NOMO-1 (cell line): ENCODE data around the gene ADGRL3.
"Not testable (repeated sequence)": the region's sequence is repeated elsewhere in the genome, so short reads cannot be mapped to it uniquely, and the experiment has no call there.

ENCODE experiments used
- DNase-seq, 2 experiments: peaks; one replicate each; lab custom pipeline; 2025; ENCODE audit not compliant: unreplicated experiment in 2 of 2; lab: John Stamatoyannopoulos, UW

The ADGRL3 gene

DNA sequence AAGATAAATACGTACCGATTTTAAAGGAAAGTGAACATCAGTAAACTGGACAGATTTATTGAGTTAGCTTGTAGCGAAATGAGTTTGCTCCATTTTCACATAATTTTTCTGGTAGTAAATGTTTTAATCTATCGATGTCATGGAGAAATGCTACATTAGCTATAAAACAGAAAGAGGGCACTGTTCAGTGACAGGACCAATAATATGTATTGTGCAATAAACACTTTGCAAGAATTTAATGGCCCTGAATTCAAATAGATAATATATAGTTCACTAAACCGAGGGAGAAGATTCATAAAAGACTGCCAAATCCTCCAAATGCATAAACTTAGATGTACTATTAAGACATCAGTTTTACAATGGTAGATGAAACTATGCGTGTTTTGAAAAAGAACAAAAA lies 516.3 kb downstream of the ADGRL3 start:
- DNase-seq, result no peak

DNA sequence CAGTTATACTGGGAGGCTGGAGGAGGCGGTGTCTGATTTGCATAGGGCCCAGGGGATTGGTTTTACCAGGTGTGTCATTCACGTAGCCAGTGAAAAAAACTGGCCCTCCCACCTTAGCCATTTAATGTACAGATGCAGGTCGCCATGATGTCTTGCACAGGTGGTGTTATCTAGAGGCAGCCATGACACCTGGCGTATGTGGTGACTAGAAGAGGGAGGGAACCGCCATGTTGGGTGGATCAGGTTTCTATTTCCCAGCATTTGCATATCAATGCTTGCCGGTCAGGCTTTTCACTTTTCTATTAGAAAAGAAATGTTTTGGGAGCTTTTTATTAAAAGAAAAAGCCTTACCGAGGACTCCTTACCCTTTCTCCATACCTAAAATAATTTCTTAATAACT lies 523.4 kb downstream of the ADGRL3 start:
- DNase-seq, result no peak

DNA sequence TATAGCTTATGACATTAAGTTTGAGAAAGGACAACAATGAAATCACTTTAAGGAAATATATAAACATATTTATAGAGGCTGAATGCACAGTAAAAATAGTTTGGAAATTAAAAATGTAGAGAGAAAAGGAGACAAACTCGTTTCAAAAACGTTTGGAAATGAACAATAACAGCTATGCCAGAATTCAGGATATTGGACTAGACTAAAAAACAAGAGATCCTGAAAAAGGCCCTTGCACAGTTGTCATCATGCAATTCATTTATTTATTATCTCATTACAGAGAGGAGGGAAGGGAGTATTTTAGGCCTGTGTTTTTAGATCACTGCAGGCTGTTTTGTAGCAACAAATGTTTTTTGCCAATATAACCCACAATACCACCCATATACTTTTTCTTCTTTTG lies 527.2 kb downstream of the ADGRL3 start:
- no peak for DNase-seq

DNA sequence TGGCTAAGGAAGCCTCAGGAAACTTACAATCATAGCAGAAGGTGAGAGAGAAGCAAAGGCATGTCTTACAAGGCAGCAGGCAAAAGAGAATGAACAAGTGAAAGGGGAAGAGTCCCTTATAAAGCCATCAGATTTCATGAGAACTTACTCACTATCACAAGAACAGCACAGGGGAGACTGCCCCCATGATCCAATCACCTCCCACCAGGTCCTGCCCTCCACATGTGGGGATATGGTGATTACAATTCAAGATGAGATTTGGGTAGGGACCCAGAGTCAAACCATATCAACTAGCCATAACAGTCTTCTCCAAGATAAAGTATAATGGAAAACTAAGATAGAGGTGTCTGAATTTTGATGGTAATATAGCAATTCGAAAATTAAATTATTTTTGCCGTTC lies 534.3 kb downstream of the ADGRL3 start:
- no peak for DNase-seq

DNA sequence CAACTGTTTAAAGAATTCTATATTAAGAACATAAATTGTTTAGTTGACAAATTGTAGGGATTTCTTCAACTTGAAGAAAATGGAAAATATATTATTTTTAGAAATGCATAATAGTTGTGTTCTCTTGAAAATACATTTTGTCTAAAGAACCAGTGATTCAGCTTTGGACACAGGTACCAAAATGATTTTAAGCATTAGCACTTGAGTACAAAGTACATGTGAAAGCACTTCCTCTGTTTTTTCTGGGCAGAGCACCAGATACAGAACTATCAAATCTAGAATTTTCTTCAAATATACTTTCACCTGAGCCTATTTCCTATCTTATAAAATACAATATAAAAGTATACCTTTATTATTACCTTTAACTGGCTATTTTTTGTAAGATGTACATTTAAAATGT lies 539.8 kb downstream of the ADGRL3 start:
- DNase-seq, result no peak

DNA sequence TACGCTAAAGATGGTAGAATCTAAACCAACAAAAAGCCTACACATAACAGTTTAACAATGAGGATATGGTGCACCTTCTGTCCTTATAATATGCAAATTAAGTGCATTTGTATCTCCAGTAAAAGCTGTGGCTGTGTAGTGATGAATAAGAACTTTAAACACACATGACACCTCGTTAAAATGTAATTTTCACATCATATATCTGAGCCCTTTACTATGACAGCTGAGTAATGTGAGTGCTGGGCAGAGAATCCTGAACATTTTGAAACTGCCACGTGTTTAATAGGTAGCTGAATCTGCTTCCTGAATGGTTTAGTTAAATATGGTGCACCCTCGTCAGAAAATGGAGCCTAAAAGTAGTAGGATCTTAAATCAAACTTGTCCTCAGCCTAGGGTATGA lies 540.8 kb downstream of the ADGRL3 start:
- DNase-seq, result no peak

DNA sequence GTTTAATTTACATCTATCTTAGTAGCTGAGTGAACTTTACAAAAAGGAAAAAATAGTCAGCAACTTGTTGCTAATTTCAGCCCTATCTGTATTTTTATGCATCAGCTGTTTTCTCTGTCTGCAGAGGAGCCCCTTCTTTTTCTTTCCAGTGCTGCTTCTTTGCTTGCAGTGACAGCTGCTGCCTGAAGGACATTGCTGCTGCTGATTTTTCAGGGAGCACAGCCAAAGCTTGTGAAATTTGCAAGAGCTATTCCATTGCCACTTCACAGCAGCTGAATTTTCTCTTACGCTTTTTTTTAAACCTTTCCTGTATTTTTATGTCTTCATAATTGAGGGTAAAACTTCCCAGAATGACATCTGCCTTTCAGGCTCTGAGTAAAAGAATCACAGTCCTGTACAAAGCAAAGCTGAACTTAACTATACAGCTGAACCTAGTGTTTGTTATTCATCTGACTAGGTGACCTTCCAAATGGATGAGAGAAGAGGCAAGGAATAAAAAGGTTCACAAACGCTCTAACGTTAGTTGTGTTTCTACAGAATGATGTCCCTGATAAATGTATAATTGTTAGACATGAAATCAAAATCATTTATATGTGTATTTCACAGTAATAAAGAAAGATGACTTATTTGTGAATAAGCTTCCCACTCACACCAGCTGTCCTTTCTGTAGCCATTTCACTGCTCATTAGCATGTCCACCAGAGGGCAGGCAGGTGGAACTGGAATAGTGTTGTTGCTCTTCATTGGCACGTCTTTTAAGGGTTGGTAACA lies 541.4 kb downstream of the ADGRL3 start:
- no peak for DNase-seq

DNA sequence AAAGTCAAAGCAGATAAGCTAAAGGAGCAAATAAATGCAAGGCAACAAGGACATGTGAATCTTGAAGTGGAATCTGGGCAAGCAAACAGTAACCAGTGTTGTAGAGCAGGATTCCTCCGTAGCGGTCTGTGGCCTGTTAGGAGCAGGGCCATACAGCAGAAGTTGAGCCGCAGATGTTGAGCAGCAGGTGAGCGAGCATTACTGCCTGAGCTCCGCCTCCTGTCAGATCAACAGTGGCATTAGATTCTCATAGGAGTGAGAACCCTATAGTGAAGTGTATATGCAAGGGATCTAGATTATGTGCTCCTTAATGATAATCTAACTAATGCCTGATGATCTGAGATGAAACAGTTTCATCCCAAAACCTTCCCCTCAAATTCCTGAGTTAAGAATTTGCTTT lies 550.7 kb downstream of the ADGRL3 start:
- no peak for DNase-seq

DNA sequence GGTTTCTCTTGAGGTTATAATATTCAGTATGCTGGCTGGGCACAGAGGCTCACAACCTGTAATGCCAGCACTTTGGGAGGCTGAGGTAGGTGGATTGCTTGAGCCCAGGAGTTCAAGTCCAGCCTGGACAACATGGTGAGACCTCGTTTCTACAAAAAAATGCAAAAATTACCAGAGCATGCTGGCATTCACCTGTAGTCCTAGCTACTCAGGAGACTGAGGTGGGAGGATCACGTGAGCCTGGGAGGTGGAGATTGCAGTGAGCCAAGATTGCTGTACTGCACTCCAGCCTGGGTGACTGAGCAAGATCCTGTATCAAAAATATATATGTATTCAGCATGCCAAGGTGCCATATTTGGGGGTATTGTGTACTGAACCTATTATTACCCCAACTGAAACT lies 552.5 kb downstream of the ADGRL3 start:
- DNase-seq, result no peak

DNA sequence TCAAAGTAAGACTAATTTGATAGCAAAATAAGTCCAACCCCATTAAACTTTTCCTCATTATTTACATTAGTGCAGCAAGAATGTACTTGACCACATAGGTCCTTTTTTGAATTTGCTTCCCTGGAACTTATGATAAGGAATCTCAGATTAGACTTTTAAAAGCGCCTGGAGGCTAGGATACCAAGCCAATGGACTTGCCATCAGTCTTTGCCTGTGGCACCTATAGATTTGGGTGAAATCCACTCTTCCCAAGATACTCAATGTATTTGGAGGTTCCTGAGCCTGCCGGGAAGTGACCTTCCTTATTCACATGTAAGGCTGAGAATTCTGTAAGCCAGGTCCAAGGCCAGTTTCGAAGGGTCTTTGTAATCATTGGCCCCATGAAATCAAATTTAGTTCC lies 553.6 kb downstream of the ADGRL3 start:
- no peak for DNase-seq

DNA sequence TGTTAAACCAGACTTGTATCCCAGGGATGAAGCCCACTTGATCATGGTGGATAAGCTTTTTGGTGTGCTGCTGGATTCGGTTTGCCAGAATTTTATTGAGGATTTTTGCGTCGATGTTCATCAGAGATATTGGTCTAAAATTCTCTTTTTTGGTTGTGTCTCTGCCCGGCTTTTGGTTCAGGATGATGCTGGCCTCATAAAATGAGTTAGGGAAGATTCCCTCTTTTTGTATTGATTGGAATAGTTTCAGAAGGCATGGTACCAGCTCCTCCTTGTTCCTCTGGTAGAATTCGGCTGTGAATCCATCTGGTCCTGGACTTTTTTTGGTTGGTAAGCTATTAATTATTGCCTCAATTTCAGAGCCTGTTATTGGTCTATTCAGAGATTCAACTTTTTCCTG lies 556.8 kb downstream of the ADGRL3 start:
- not testable (repeated sequence) for DNase-seq

DNA sequence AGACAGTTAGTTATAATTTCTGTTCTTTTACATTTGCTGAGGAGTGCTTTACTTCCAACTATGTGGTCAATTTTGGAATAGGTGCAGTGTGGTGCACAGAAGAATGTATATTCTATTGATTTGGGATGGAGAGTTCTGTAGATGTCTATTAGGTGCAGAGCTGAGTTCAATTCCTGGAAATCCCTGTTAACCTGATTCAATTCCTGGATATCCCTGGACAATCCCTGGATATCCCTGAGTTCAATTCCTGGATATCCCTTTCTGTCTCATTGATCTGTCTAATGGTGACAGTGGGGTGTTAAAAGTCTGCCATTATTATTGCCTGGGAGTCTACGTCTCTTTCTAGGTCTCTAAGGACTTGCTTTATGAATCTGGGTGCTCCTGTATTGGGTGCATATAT lies 557.9 kb downstream of the ADGRL3 start:
- not testable (repeated sequence) for DNase-seq

DNA sequence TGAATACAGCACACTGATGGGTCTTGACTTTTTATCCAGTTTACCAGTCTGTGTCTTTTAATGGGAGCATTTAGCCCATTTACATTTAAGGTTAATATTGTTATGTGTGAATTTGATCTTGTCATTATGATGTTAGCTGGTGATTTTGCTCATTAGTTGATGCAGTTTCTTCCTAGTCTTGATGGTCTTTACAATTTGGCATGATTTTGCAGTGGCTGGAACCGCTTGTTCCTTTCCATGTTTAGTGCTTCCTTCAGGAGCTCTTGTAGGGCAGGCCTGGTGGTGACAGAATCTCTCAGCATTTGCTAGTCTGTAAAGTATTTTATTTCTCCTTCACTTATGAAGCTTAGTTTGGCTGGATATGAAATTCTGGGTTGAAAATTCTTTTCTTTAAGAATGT lies 558.5 kb downstream of the ADGRL3 start:
- not testable (repeated sequence) for DNase-seq

DNA sequence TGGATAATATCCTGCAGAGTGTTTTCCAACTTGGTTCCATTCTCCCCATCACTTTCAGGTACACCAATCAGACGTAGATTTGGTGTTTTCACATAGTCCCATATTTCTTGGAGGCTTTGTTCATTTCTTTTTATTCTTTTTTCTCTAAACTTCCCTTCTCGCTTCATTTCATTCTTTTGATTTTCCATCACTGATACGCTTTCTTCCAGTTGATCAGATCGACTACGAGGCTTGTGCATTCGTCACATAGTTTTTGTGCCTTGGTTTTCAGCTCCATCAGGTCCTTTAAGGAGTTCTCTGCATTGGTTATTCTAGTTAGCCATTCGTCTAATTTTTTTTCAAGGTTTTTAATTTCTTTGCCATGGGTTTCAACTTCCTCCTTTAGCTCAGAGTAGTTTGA lies 559.1 kb downstream of the ADGRL3 start:
- not testable (repeated sequence) for DNase-seq

DNA sequence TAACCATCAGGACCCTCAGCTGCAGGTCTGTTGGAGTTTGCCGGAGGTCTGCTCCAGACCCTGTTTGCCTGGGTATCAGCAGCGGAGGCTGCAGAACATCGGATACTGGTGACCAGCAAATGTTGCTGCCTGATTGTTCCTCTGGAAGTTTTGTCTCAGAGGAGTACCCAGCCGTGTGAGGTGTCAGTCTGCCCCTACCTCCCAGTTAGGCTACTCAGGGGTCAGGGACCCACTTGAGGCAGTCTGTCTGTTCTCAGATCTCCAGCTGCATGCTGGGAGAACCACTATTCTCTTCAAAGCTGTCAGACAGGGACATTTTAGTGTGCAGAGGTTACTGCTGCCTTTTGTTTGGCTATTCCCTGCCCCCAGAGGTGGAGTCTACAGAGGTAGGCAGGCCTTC lies 559.8 kb downstream of the ADGRL3 start:
- DNase-seq, result not testable (repeated sequence)

DNA sequence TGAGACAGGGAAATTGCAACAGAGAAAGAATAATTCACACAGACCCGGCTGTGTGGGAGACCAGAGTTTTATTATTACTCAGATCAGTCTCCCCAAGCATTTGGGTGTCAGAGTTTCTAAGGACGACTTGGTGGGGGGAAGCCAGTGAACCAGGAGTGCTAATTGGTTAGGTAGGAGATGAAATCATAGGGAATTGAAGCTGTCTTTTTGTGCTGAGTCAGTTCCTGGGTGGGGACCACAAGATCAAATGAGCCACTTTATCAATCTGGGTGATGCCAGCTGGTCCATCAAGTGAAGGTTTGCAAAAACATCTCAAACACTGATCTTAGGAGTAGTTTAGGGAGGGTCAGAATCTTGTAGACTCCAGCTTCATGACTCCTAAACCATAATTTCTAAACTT lies 560.7 kb downstream of the ADGRL3 start:
- DNase-seq, result no peak

DNA sequence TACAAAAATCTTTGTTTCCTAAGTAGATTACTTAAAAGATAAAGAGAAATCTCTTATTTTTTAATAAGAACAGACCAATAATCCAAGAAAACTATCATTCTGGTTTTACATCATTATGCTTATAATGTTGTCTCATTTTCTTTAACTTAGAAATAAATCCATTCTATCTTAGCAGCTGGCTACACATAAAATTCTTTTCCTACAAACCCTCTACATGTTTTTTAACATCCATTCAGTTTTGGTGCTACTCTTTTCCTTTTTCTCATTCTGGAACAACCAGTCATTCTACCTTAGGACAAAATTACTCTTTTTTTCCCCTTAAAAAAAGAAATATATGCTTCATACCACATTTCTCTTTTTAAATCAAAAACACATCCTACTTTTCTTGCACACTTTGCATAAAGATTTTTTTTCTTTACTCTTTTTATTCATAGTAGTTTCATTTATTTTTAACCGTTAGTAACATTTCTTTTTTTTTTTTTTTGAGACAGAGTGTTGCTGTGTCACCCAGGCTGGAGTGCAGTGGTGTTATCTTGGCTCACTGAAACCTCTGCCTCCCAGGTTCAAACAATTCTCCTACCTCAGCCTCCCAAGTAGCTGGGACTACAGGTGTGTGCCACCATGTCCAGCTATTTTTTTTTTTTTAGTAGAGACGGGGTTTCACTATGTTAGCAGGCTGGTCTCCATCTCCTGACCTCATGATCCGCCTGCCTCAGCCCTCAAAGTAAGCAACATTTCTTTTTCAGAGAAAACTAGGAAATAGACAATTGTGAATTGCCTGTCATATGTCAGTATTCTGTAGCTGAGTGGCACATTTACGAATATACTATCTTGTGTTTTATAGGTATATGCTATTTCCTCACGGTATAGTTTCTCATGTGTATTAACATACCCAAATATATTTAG lies 562.8 kb downstream of the ADGRL3 start:
- DNase-seq, result no peak

DNA sequence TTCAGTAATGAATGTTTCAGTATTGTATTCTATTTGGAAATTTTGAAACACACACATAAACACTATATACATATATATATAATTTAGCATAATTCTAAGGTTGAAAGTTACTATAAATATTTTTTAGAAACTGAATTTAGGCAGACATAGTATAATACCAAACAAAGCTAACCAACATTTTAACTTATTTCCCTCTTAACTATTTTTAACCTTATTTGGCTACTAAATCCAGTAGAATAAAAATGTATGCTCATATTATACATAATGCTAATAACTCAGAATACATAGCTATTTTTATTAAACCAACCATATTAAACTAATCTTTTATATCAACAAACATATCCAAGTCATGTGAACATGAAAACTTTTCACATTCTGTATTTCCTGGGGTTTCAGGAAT lies 563.6 kb downstream of the ADGRL3 start:
- no peak for DNase-seq

DNA sequence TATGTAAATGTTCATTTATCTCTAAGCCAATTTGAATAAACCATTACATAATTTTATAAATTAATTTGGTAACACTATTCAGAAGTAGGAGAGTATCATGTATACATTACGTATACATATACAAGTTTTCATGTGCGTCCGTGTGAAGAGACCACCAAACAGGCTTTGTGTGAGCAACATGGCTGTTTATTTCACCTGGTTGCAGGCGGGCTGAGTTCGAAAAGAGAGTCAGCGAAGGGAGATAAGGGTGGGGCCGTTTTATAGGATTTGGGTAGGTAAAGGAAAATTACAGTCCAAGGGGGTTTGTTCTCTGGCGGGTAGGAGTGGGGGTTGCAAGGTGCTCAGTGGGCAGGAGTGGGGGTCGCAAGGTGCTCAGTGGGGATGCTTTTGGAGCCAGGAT lies 564.0 kb downstream of the ADGRL3 start:
- DNase-seq, result not testable (repeated sequence)

DNA sequence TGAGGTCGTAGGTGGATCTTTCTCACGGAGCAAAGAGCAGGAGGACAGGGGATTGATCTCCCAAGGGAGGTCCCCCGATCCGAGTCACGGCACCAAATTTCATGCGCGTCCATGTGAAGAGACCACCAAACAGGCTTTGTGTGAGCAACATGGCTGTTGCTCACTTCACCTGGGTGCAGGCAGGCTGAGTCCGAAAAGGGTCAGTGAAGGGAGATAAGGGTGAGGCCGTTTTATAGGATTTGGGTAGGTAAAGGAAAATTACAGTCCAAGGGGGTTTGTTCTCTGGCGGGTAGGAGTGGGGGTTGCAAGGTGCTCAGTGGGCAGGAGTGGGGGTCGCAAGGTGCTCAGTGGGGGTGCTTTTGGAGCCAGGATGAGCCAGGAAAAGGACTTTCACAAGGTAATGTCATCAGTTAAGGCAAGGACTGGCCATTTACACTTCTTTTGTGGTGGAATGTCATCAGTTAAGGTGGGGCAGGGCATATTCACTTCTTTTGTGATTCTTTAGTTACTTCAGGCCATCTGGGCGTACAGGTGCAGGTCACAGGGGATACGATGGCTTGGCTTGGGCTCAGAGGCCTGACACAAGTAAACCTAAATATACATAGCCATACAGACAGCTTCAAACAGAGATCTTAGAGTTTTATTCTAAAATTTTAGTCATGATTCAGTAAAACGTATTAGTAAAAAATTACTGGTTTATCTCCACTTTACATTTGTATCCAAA lies 569.5 kb downstream of the ADGRL3 start:
- DNase-seq, result not testable (repeated sequence)

DNA sequence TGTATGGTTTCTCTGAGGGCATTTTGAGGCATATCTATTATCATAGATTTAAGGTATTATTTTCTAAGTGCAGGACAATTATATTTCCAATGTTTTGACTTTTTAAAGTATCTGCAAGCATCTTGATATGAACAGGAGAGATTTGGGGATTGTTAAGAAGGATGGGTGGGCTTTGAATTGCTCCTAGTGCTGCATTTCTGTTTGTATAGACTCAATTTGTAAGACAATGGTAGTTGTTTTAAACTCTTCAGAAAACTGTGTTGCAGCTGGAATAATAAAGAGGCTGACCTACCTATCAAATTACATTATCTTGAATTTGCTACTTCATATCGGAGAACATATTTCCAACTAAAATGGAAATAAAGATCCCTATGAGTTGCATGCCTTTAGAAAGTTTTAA lies 570.3 kb downstream of the ADGRL3 start:
- no peak for DNase-seq
